GM19099 (cell line): ENCODE measurements around the gene SRSF4.

Experiments used
- POLR2A ChIP-seq: IDR thresholded peaks from 3 replicates; pipeline ENCODE4 v1.6.1; 2011; ENCODE audit warnings: low read depth; ENCODE audit not compliant: insufficient read length; ENCODE audit errors: extremely low read depth

Gene SRSF4

GRCh38 chr1:29100487-29100886 lies 81.2 kb downstream of the SRSF4 start:
- no peak for TF ChIP-seq POLR2A

- TF ChIP-seq POLR2A = no peak
Observed at GRCh38 chr1:29099286-29099685, 82.4 kb downstream of the SRSF4 start.
